Transverse colon (tissue), 4 donors: ENCODE data around the gene NPS.

Source experiments
- EP300 ChIP-seq: sonication (generic); formaldehyde crosslinking; IDR thresholded peaks from one replicate; pipeline ENCODE4 v1.6.1; 2017; ENCODE audit warnings: antibody characterized with exemption, low read depth
- POLR2A ChIP-seq: fragments of 450-650 bp; IDR thresholded peaks from one replicate; pipeline ENCODE4 v1.6.1; 2016; ENCODE audit warnings: antibody characterized with exemption, mild to moderate bottlenecking, moderate library complexity
- POLR2AphosphoS5 ChIP-seq, 3 donors: sonication (generic); formaldehyde crosslinking; IDR thresholded peaks; one replicate each; pipeline ENCODE4 v1.6.1; 2016; ENCODE audit warnings: antibody characterized with exemption in 3 of 3
- TF ChIP-seq, protein P1 (sequence below), 5 experiments: fragments of 200-600 bp in 3 of 5; fragments of 450-650 bp in 2 of 5; sonication (generic) in 3 of 5; IDR thresholded peaks; 1 replicate in 2 of 5; 2 replicates in 3 of 5; pipeline ENCODE4 v1.5.1; 2016 to 2017; ENCODE audit warnings: antibody characterized with exemption in 5 of 5, inconsistent platforms in 3 of 5, mild to moderate bottlenecking in 2 of 5, moderate library complexity in 1 of 5

DNA sequence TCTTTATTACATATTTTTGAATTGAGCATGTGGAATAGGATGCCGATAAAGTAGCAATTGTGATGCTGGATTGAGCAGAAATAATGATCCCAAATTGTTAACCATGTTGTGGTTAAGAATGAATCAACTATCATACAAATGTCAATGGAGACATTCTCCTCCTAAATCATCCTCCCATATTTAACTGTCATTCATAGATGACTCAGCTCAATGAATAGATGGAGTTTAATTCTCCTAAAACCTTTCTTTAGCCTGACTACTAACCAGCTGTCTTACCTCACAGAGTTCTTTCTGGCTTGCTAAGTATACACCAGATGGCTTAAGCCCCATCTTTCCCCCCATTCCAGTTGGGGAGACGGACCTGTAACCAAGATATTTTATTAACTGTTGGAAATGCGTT is 23.4 kb upstream of the NPS start:
- TF ChIP-seq POLR2A (no peak), POLR2AphosphoS5 (IDR thresholded peaks at IDR 0.05) (no peak), EP300 (no peak)
- TF ChIP-seq, protein P1, sequence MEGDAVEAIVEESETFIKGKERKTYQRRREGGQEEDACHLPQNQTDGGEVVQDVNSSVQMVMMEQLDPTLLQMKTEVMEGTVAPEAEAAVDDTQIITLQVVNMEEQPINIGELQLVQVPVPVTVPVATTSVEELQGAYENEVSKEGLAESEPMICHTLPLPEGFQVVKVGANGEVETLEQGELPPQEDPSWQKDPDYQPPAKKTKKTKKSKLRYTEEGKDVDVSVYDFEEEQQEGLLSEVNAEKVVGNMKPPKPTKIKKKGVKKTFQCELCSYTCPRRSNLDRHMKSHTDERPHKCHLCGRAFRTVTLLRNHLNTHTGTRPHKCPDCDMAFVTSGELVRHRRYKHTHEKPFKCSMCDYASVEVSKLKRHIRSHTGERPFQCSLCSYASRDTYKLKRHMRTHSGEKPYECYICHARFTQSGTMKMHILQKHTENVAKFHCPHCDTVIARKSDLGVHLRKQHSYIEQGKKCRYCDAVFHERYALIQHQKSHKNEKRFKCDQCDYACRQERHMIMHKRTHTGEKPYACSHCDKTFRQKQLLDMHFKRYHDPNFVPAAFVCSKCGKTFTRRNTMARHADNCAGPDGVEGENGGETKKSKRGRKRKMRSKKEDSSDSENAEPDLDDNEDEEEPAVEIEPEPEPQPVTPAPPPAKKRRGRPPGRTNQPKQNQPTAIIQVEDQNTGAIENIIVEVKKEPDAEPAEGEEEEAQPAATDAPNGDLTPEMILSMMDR (IDR thresholded peaks at IDR 0.05): no peak
